Tibial nerve (tissue), 4 donors: Measurements from ENCODE around the gene TAF5L.

Experiments
- CTCF ChIP-seq, 5 experiments: fragments of 200-600 bp in 3 of 5; fragments of 450-650 bp in 2 of 5; sonication (generic) in 3 of 5; IDR thresholded peaks; one replicate each; pipeline ENCODE4 v1.5.1; 2016 to 2019; ENCODE audit warnings: antibody characterized with exemption in 5 of 5, mild to moderate bottlenecking in 3 of 5, moderate library complexity in 2 of 5
- EP300 ChIP-seq, 2 donors: sonication (generic); formaldehyde crosslinking; IDR thresholded peaks; one replicate each; pipeline ENCODE4 v1.6.1; 2017; ENCODE audit warnings: antibody characterized with exemption in 2 of 2, mild to moderate bottlenecking in 1 of 2
- POLR2A ChIP-seq, 2 donors: fragments of 450-650 bp; IDR thresholded peaks; one replicate each; pipeline ENCODE4 v1.6.1; 2017; ENCODE audit warnings: antibody characterized with exemption in 2 of 2, mild to moderate bottlenecking in 2 of 2, moderate library complexity in 2 of 2

DNA sequence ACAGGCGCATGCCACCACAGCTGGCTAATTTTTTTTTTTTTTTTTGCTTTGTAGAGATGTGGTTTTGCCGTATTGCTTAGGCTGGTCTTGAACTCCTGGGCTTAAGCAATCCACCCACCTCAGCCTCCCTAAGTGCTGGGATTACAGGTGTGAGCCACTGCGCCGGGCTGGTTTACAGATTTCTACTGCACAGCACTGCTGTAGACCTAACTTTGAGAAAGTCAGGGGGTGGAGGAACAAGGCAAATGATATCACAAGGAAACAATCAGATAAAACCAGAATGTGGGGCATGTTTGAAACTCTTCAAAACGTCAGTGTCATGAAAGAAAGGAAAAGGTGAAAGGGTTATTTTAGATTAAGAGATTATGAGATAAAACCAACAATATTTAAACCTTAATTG lies 45.4 kb upstream of the TAF5L start:
- TF ChIP-seq CTCF (IDR thresholded peaks at IDR 0.05) (no peak), POLR2A (IDR thresholded peaks at IDR 0.05) (no peak), EP300 (IDR thresholded peaks at IDR 0.05) (no peak)
